A549 (cell line): ENCODE results near the gene RTEL1.
"Not testable (repeated sequence)": the region's sequence is repeated elsewhere in the genome, so short reads cannot be mapped to it uniquely, and the experiment has no call there.

ENCODE experiments used
- EP300 ChIP-seq, 2 experiments: fragments of >200 bp; sonication (Bioruptor Twin); formaldehyde crosslinking; IDR thresholded peaks; 2 replicates in 1 of 2; 3 replicates in 1 of 2; pipeline ENCODE4 v1.6.1; 2016 to 2017
- MAZ ChIP-seq: fragments of 150-350 bp; IDR thresholded peaks from 2 replicates; pipeline ENCODE4 v1.6.1; 2014; ENCODE audit warnings: antibody characterized with exemption, low read depth, low read length, borderline replicate concordance
- POLR2A ChIP-seq: IDR thresholded peaks from 2 replicates; pipeline ENCODE4 v1.6.1; 2012; ENCODE audit warnings: mild to moderate bottlenecking, low read length
- TF ChIP-seq, protein P1 (sequence below): IDR thresholded peaks from 2 replicates; pipeline ENCODE4 v1.6.1; 2012
- TF ChIP-seq, protein P2 (sequence below): fragments of >200 bp; sonication (Bioruptor Twin); formaldehyde crosslinking; IDR thresholded peaks from 3 replicates; pipeline ENCODE4 v1.5.1; 2016

DNA sequence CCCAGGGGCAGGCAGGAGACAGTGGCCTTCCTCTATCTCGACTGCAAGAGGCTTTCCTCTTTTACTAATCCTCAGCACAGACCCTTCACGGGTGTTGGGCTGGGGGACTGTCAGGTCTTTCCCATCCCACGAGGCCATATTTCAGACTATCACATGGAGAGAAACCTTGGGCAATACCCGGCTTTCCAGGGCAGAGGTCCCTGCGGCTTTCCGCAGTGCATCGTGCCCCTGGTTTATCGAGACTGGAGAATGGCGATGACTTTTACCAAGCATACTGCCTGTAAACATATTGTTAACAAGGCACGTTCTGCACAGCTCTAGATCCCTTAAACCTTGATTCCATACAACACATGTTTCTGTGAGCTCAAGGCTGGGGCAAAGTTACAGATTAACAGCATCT lies 2.1 kb downstream of the RTEL1 start:
- not testable (repeated sequence) for TF ChIP-seq MAZ; EP300 (IDR thresholded peaks at IDR 0.05); POLR2A
- TF ChIP-seq, protein P1, sequence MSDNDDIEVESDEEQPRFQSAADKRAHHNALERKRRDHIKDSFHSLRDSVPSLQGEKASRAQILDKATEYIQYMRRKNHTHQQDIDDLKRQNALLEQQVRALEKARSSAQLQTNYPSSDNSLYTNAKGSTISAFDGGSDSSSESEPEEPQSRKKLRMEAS: not testable (repeated sequence)
- TF ChIP-seq, protein P2, sequence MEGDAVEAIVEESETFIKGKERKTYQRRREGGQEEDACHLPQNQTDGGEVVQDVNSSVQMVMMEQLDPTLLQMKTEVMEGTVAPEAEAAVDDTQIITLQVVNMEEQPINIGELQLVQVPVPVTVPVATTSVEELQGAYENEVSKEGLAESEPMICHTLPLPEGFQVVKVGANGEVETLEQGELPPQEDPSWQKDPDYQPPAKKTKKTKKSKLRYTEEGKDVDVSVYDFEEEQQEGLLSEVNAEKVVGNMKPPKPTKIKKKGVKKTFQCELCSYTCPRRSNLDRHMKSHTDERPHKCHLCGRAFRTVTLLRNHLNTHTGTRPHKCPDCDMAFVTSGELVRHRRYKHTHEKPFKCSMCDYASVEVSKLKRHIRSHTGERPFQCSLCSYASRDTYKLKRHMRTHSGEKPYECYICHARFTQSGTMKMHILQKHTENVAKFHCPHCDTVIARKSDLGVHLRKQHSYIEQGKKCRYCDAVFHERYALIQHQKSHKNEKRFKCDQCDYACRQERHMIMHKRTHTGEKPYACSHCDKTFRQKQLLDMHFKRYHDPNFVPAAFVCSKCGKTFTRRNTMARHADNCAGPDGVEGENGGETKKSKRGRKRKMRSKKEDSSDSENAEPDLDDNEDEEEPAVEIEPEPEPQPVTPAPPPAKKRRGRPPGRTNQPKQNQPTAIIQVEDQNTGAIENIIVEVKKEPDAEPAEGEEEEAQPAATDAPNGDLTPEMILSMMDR: not testable (repeated sequence)
